Mucosa of stomach (tissue), 1 donor: ENCODE measurements around the gene SLC25A51.
"Not testable (repeated sequence)": the region's sequence is repeated elsewhere in the genome, so short reads cannot be mapped to it uniquely, and the experiment has no call there.

Experiments
- H3K27me3 ChIP-seq: one replicate; pipeline ENCODE4 v1.7.0; 2013; ENCODE audit warnings: mild to moderate bottlenecking, low read length; ENCODE audit not compliant: control insufficient read depth, insufficient read depth
- H3K36me3 ChIP-seq: one replicate; pipeline ENCODE4 v1.7.0; 2013; ENCODE audit warnings: low read length; ENCODE audit not compliant: control insufficient read depth, insufficient read depth
- H3K4me1 ChIP-seq: one replicate; pipeline ENCODE4 v1.7.0; 2013; ENCODE audit warnings: mild to moderate bottlenecking, low read length; ENCODE audit not compliant: control insufficient read depth, insufficient read depth
- H3K4me3 ChIP-seq: one replicate; pipeline ENCODE4 v1.7.0; 2013; ENCODE audit warnings: low read length
- H3K9ac ChIP-seq: one replicate; pipeline ENCODE4 v1.7.0; 2013; ENCODE audit warnings: mild to moderate bottlenecking, low read length, moderate library complexity
- H3K9me3 ChIP-seq: one replicate; pipeline ENCODE4 v1.7.0; 2013; ENCODE audit warnings: mild to moderate bottlenecking, low read length, moderate library complexity; ENCODE audit not compliant: control insufficient read depth
- donor health status: Pancreatic carcinoma.

The SLC25A51 gene

GRCh38 chr9:37916471-37917312 is 12.8 kb upstream of the SLC25A51 start:
- peaks cover 8% of the 10 kb centered on the region for H3K36me3 ChIP-seq
- no peaks in the 10 kb centered on the region for H3K9me3 ChIP-seq
- no peaks in the 10 kb centered on the region for H3K4me1 ChIP-seq
- no peak overlapping the region for H3K4me3 ChIP-seq
- no peak overlapping the region for H3K9ac ChIP-seq
- H3K27me3 ChIP-seq, result no peaks in the 10 kb centered on the region

- Histone ChIP-seq H3K9ac (no peak overlapping the region), H3K27me3 (no peaks in the 10 kb centered on the region), H3K4me3 (no peak overlapping the region), H3K9me3 (no peaks in the 10 kb centered on the region), H3K4me1 (no peaks in the 10 kb centered on the region), H3K36me3 (peaks cover 8% of the 10 kb centered on the region)
These were observed 12.1 kb upstream of the SLC25A51 start for GRCh38 chr9:37915911-37916470.

- Histone ChIP-seq H3K9ac (no peak overlapping the region), H3K36me3 (peaks cover 8% of the 10 kb centered on the region), H3K4me1 (no peaks in the 10 kb centered on the region), H3K4me3 (no peak overlapping the region), H3K27me3 (no peaks in the 10 kb centered on the region), H3K9me3 (no peaks in the 10 kb centered on the region)
These were observed 10.9 kb upstream of the SLC25A51 start for GRCh38 chr9:37914701-37915358.

- no peaks in the 10 kb centered on the region for H3K4me1 ChIP-seq
- no peaks in the 10 kb centered on the region for H3K27me3 ChIP-seq
- H3K9ac ChIP-seq, result no peak overlapping the region
- peaks cover 8% of the 10 kb centered on the region for H3K36me3 ChIP-seq
- no peaks in the 10 kb centered on the region for H3K9me3 ChIP-seq
- no peak overlapping the region for H3K4me3 ChIP-seq
These were observed 10.2 kb upstream of the SLC25A51 start for GRCh38 chr9:37914154-37914551.

- Histone ChIP-seq H3K36me3 (peaks cover 8% of the 10 kb centered on the region), H3K4me3 (no peak overlapping the region), H3K9ac (no peak overlapping the region), H3K4me1 (no peaks in the 10 kb centered on the region), H3K9me3 (no peaks in the 10 kb centered on the region), H3K27me3 (no peaks in the 10 kb centered on the region)
These were observed 9.7 kb upstream of the SLC25A51 start for GRCh38 chr9:37913480-37914153.

- Histone ChIP-seq H3K9ac (no peak overlapping the region), H3K27me3 (no peaks in the 10 kb centered on the region), H3K36me3 (no peaks in the 10 kb centered on the region), H3K4me3 (no peak overlapping the region), H3K9me3 (no peaks in the 10 kb centered on the region), H3K4me1 (no peaks in the 10 kb centered on the region)
These were observed 7.3 kb upstream of the SLC25A51 start for GRCh38 chr9:37911271-37911681.

GRCh38 chr9:37910271-37910670 is 6.3 kb upstream of the SLC25A51 start:
- no peaks in the 10 kb centered on the region for H3K4me1 ChIP-seq
- H3K27me3 ChIP-seq, result no peaks in the 10 kb centered on the region
- H3K9me3 ChIP-seq, result no peaks in the 10 kb centered on the region
- H3K9ac ChIP-seq, result no peak overlapping the region
- no peaks in the 10 kb centered on the region for H3K36me3 ChIP-seq
- H3K4me3 ChIP-seq, result no peak overlapping the region

GRCh38 chr9:37909836-37910235 is 5.9 kb upstream of the SLC25A51 start:
- not testable (repeated sequence) for H3K9ac ChIP-seq, H3K4me1 ChIP-seq, H3K9me3 ChIP-seq, H3K36me3 ChIP-seq, H3K27me3 ChIP-seq, H3K4me3 ChIP-seq

- Histone ChIP-seq H3K4me1 (peaks cover 7% of the 10 kb centered on the region), H3K4me3 (no peak overlapping the region), H3K9ac (no peak overlapping the region), H3K36me3 (no peaks in the 10 kb centered on the region), H3K9me3 (no peaks in the 10 kb centered on the region), H3K27me3 (no peaks in the 10 kb centered on the region)
These were observed 5.4 kb upstream of the SLC25A51 start for GRCh38 chr9:37909326-37909725.

- H3K9me3 ChIP-seq, result no peaks in the 10 kb centered on the region
- no peak overlapping the region for H3K9ac ChIP-seq
- peaks cover 7% of the 10 kb centered on the region for H3K4me1 ChIP-seq
- no peaks in the 10 kb centered on the region for H3K27me3 ChIP-seq
- H3K4me3 ChIP-seq, result no peak overlapping the region
- H3K36me3 ChIP-seq, result no peaks in the 10 kb centered on the region
These were observed 4.8 kb upstream of the SLC25A51 start for GRCh38 chr9:37908698-37909186.

GRCh38 chr9:37908283-37908682 is 4.4 kb upstream of the SLC25A51 start:
- Histone ChIP-seq H3K9ac (no peak overlapping the region), H3K4me3 (no peak overlapping the region)

More at GRCh38 chr9:37908283-37908682, 4.4 kb upstream of the SLC25A51 start:
- peaks cover 10% of the 10 kb centered on the region for H3K4me1 ChIP-seq
- no peaks in the 10 kb centered on the region for H3K9me3 ChIP-seq
- H3K36me3 ChIP-seq, result no peaks in the 10 kb centered on the region
- no peaks in the 10 kb centered on the region for H3K27me3 ChIP-seq
